GM19099 (cell line): ENCODE data around the gene PRDM5.

Experiments
- POLR2A ChIP-seq: IDR thresholded peaks from 3 replicates; pipeline ENCODE4 v1.6.1; 2011; ENCODE audit warnings: low read depth; ENCODE audit not compliant: insufficient read length; ENCODE audit errors: extremely low read depth

Gene PRDM5

DNA sequence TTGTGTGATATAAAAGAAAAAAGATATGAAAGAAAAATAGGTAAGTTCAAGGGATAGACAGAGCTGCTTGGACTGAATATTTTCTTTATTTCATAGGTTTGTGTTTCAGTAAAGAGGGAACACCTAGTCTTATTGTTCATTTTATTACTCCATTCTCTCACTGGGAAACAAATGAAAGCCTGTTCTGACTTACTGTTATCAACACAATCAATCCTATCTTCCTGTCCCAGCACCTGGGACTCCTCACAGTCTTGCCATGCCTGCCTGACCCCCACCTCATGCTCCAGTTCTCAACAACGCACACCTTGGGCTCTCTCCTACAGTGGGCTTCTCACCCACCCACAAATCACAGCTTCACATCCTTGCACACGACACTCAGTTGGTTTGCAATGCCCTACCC lies 189.5 kb downstream of the PRDM5 start:
- TF ChIP-seq POLR2A, result no peak

DNA sequence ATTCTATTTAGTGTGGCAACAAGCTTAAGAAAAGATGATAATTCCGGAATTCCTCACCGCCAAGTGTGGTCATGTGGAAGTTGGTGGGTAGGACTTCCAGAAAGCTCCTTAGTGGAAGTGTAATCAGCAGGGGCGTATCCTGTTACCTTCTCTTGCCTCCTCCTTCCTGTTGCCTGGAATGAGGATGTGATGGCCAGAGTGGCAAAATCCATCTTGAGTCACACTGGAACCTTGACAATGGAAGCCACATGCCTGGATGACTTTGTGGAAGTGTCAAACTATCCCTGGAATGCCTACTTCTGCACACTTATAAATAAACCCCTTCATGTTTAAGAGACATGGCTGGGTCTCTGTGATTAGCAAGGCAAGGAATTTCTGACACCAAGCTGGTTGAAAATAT lies 191.0 kb downstream of the PRDM5 start:
- no peak for TF ChIP-seq POLR2A

DNA sequence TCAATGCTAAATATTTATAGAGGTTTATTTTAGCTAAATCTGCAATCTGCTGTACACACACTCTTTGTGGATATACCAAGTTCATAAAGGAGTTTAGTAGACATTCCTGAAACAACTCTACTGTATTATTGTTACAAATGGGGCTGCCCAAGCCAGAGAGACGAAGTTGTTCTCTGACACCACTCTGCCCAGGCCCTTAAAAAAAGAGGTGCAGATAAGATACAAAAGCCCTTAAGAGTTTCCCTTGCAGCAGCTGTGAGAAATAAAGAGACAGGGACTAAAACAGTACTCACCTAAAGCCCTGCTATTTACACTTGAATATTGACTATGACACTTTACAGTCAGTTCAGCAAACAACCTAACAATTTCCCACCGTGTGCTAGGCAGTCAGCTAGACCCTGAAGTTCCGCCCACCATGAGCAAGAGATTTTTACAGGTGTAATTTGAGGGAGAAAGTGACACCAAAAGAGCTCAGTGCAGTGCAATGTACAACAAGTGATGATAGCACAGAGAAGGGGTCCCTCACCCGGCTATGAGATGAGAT lies 191.7 kb downstream of the PRDM5 start:
- TF ChIP-seq POLR2A, result no peak

DNA sequence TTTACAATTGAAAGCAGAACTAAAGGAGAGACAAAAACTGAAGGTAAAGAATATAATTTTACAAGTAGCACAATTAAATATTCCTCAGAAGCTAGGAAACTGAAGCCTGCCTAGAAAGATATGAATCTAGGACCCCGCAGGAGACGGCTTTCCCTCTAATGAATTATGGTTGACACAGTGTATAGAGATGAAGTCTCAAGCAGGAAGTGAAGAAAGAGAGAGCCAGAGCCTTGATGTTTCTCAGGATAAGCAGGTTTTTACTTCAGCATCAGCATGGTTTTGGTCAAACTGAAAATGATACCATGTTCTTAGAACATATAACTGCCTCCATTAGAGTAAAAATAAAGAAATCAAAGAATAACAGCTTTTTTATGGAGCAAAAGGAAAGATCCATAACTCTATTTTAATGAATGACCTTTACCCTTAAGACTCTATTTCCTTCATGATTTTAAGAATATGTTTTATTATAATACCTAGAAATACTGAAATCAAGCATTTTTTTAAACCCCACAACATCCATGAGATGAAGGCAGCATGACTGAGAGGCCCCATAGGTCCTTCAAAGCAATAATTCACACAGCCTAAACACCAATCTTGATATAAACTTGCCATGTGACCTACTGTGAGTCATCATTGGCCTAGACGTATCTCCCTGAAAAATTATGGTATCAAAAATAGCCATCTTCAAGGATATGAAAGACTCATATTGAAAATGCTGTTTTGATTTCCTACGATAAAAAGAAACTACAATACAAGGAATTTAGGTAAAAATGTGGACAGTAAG lies 193.4 kb downstream of the PRDM5 start:
- TF ChIP-seq POLR2A, result no peak

DNA sequence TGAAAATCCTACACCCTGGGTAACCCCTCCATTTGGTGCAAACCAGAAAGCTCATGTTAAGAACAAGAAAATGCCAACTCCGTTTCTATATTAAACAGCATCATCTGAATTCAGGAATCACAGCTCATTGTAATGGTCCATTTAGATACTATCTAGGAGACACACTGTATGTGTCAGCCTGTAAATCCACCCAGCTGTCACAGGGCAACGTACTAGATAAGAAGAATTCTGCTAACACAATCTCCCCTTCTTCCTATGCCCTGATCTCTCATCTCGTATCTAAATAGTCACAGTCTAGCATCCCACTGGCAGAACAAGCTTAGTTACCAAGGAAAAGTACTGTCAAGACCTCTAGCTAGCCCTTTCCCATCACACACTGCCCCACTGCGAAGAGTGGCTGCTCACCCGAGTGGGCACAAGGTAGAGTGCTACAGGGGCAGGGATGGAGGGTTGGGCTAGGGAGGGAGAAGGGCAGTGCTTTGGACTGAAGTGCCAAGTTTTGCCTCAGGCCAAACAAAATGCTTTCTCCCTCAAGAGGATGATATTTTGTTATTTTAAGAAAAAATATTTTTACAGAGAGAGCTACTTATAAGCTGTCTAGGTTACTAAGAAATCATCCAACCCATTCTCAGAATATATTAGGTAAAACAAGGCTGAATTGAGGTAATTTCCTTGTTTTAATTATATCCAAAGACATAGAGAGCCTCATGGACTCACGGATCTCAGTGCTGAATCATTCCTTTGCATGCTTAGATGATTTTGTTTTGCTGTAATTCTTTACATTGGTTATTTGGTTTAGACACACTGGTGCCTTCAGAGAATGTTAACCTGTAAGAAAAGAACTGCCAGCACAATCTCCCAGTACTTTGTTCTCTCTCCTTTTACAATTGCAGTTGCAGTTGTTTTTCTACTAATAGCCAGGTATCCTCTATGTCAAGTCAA lies 196.6 kb downstream of the PRDM5 start:
- TF ChIP-seq POLR2A, result no peak

DNA sequence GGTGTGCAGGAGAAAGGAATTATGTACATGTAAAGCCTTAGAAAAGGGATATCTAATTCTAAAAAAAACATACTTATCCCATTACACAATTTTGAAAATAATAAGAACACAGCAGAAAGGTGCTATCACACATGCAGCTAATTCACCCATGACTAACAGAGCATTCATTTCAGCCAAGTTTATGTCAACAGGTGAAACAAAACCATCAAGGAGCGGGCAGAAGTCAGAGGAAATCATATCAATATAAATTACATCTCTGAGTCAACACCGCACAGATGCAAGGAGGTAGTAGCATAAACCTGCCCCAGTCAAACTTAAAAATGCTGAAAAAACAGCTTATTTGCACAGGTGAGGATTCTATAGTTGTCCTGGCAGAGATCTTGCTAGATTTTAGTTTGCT lies 197.9 kb downstream of the PRDM5 start:
- no peak for TF ChIP-seq POLR2A

DNA sequence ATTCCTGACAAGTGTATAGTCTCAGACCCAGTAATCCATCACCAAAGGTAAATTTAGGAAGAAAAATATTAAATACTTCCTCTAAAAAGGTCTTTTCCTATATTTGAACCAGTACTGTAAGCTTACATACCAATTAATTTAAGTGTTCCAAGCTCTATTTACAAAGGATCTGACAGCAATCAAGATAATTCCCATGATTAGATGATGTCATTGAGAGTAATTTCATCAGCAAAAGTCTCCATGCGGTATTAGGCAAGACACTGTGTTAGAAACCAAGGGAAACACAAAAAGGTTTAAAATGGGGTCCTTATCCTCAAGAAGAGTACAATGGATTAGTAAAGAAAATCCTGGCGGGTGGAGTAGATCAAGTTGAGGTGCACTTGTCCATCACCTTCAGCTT lies 198.5 kb downstream of the PRDM5 start:
- TF ChIP-seq POLR2A, result no peak

DNA sequence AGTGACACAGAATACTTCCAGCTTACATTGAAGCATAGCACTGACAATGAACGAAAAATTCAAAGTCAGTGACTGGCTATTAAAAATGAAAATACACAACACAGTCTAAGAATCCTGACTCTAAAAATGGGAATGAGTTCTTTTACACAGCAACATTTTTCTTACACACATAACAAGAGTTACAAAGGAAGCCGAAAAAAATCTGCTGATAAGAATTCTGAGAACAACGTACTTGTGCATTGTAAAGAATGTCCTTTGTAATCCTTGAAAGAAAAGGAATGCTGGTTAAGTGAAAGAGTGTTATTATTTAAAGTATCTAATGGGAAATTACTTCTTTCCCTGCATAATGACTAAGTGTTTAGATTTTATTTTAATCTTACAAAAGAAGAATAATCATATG lies 199.4 kb downstream of the PRDM5 start:
- TF ChIP-seq POLR2A, result no peak

DNA sequence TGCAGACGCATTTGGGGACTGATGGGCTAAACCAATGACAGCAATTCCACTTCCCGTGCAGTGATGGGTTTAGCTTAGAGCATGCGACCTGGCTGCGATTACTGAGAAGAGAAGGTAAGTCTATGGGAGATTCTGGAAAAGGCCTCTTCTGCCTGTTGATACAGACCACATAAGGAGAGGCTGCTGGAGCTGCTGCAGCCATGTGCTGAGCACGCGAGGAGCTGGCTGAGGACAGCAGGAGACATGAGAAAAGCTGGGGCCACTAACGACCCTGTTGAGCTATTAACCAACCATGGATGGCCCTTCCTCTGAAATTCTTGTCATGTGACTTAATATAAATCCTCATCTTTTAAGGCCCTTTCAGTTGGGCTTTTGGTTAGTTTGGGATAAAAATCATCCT lies 199.9 kb downstream of the PRDM5 start:
- TF ChIP-seq POLR2A, result no peak

DNA sequence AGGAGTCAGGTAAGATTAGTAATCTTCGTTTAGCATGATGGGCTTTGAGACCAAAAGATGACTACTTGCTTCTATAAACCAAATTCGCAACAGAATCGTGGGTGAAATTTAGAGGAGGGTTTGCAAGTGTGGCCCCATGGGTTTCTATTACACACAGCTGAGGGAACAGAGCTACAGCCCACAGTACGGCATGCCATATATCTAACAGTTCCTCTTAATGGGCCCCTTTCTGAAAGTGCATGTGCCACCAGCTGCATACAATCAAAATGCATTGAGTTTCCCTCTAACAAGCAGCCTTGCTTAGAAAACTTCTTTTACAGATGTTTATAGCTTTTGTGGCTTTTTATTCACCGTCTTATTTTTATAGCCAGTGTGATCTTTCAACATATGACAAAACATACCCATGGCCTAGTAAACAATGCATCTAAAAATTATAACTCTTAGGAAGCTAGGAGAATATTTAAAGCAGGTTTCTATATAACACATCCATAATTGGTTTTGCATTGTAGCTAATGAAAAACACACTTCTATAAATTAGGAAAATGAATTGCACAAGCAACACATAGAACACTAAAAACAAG lies 202.1 kb downstream of the PRDM5 start:
- TF ChIP-seq POLR2A, result no peak

DNA sequence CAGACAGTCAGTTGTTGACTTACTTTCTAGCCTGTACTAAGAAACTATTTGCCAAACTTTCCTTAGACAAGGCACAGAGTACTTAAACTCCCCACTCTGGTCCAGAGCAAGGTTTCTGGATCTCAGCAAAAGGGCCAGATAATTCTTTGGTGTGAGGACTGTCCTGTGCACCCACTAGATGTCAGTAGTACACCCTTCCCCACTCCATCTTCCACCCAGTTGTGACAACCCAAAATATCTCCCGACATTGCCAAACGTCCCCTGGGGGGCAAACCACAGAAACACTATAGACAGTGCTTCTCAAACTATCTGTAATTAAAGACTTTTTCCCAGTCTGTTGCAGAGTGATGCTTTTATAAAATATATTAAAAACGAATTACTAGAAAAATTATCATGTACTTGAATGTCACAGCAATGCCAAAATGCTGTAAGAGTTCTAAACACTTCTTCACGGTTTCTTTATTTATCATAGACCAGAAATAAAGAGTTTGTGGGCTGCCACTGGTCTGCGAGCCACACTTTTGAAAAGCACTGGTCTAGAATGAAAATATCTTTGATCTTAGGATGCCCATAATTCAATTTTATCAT lies 203.5 kb downstream of the PRDM5 start:
- no peak for TF ChIP-seq POLR2A

DNA sequence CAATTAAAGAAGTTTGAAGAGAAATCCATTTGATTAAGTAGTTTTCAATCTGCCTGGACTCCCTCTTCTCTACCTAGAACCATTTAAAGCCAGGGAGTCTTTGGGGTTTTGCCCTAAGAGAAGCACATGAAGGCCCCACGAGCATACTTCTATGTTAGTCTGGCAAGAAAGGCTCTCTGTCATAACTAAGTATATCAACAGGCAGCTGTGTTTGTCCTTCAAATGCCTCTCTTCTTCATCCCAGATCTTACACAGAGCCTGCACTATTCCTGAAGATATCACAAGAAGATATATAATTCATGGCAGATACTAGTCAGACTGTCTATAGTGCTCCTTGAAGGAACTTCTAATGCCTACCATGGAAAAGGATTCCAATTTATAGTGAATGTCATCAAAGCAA lies 206.2 kb downstream of the PRDM5 start:
- no peak for TF ChIP-seq POLR2A

DNA sequence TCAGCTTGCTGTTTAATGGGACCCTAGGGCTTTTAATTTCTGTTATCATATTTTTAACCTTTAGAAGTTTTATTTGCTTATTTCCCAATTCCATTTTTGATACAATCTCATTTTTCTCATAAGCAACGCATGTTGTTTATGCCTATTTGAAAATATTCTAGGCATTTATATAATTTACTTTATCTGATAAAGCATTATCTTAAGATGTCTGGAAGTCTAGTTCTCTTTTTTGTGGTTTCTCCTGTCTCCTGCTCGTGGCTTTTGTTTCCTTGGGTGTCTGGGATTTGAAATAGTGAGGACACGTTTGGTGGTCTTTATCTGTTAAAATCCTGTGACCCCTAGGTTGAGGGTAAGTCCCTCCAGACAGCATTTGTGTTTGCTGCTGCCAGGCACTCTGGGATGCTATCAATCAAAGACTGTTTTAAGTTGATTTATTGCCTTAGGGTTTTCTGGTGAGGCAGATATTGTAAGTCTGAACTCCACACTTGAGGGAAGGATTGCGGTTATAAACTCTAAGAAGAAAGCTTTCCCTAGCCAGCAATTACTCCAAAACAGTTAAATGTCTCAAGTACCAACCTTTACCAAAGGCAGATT lies 208.0 kb downstream of the PRDM5 start:
- no peak for TF ChIP-seq POLR2A

DNA sequence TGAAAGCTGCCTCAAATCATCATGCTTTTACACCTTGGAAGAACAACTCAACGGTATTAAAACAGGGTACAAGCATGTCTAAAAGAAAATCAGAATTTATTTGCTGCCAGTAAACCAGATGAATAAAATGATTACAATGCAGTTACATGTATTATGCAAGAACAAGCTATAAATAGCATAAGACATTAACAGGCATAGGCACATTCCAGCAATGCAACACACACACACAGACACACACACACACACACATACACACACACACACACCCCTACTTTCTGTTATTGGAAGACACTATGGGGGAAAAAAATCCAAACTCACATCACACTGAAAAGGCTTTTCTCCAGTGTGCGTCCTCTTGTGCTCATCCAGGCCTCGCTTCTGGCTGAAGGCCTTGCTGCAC lies 212.5 kb downstream of the PRDM5 start:
- no peak for TF ChIP-seq POLR2A

DNA sequence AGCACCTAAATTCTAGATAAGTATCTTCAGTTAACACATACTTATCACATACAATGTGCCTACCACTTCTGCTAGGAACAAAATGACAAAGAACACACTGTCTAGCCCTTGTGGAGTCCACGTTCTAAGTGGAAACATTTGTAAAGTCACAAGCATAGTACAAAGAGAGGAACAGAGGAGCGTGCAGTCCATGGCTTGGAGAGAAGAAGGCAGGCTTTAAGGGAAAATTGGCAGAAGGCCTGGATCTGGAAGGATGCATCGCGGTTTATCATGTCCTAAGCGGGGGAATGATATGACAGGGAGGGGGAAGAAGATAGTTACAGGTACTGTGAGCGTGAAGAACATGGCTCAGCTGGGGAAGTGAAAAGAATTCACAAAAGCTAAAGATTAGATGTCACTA lies 218.0 kb downstream of the PRDM5 start:
- no peak for TF ChIP-seq POLR2A
